ENCODE results near the gene WDFY4.

DNA sequence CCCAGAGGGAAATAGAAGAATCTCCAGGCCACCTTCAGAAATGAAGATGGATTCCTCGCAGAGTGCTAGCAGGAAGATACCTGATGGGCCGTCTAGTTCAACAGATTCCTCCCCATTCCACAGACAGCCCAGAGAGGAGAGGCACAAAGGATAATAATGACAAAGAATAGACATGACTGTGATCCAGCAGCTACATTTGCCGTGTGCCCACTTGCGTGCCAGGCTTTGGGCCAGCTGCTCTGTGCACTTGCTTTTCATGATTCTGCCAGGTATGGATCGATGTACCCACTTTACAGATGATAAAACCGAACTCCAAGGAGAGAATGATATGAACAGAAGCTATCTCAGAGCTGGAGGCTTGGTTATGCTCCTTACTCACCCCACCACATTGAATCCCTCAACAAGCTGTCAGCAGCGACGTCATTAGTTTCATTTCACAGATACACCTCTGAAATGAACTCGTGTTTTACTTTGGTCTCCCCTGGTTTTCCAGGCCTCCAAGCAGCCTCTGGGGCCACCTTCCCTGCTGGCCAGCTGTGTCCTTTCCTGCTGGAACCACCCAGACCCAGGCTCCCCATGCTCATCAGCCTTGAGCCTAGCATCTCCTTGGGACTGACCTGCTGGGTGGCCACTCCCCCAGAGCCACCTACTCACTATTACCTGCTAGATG, 11.9 kb upstream of the WDFY4 start:
- TF ChIP-seq, protein P1, sequence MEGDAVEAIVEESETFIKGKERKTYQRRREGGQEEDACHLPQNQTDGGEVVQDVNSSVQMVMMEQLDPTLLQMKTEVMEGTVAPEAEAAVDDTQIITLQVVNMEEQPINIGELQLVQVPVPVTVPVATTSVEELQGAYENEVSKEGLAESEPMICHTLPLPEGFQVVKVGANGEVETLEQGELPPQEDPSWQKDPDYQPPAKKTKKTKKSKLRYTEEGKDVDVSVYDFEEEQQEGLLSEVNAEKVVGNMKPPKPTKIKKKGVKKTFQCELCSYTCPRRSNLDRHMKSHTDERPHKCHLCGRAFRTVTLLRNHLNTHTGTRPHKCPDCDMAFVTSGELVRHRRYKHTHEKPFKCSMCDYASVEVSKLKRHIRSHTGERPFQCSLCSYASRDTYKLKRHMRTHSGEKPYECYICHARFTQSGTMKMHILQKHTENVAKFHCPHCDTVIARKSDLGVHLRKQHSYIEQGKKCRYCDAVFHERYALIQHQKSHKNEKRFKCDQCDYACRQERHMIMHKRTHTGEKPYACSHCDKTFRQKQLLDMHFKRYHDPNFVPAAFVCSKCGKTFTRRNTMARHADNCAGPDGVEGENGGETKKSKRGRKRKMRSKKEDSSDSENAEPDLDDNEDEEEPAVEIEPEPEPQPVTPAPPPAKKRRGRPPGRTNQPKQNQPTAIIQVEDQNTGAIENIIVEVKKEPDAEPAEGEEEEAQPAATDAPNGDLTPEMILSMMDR (IDR thresholded peaks at IDR 0.05), result no peak
- TF ChIP-seq POLR2AphosphoS5 (IDR thresholded peaks at IDR 0.05) (no peak), POLR2A (IDR thresholded peaks at IDR 0.05) (no peak)

All from gastroesophageal sphincter (tissue), 3 donors.